ENCODE results near the gene MCOLN3.

GRCh38 chr1:85058786-85059185 lies 10.5 kb upstream of the MCOLN3 start:
- TF ChIP-seq POLR2A (IDR thresholded peaks at IDR 0.05) = no peak
- TF ChIP-seq, protein P1, sequence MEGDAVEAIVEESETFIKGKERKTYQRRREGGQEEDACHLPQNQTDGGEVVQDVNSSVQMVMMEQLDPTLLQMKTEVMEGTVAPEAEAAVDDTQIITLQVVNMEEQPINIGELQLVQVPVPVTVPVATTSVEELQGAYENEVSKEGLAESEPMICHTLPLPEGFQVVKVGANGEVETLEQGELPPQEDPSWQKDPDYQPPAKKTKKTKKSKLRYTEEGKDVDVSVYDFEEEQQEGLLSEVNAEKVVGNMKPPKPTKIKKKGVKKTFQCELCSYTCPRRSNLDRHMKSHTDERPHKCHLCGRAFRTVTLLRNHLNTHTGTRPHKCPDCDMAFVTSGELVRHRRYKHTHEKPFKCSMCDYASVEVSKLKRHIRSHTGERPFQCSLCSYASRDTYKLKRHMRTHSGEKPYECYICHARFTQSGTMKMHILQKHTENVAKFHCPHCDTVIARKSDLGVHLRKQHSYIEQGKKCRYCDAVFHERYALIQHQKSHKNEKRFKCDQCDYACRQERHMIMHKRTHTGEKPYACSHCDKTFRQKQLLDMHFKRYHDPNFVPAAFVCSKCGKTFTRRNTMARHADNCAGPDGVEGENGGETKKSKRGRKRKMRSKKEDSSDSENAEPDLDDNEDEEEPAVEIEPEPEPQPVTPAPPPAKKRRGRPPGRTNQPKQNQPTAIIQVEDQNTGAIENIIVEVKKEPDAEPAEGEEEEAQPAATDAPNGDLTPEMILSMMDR (IDR thresholded peaks at IDR 0.05) = no peak
- no peak for TF ChIP-seq POLR2AphosphoS5 (IDR thresholded peaks at IDR 0.05)

All from gastroesophageal sphincter (tissue), 3 donors.